ENCODE measurements around the gene TSPAN18.

The TSPAN18 gene

DNA sequence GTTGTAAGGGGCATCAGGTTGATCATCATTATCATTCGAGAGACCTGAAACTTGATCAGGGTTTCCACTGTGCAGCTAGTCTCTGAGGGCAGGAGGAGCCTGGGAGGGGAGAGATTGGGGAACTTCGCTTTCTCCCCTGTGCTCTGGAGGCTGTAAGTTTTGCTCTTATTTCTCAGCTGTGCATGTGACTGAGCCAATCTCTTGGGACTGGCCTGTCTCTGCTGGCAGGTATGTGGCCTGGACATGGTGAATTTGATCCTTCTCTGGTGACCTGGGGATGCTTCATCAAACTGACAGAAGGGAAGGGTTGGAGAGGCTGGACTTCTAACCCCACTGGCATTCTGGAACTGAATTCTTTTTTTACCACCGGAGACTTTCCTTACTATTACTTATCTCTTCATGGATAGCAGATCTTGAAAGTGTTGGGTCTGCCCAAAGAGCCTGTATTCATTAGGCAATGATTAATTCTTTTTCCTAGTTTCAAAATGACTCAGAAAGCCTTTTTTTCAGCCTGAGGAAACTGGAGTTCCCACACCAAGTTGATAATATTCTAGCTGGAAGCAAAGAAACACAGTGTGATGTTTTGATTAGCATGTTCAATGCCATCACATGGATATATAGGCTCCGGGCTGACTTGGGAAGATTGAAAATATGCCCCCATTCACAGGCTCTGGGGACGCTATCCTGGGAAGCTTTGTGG is 36.5 kb downstream of the TSPAN18 start:
- DNase-seq, result no peak

DNA sequence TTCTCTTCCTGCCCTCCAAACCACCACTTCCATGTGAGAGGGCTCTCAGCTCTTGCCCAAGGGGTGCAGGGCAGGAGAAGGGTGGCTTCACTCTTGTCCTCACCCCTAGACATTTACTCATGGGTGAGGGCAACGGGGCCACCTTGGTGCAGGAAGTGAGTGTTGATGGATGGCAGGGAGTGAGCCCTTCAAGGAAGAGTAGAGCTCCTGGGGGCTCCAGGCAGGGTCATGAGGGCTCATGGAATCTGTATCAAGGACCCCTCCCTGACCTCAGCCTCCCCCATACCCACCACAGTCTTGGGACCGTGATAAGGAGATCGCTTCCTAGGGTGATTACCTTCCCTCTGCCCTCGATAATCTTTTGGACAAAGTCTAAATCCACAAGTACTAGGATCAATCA is 37.8 kb downstream of the TSPAN18 start:
- no peak for DNase-seq

DNA sequence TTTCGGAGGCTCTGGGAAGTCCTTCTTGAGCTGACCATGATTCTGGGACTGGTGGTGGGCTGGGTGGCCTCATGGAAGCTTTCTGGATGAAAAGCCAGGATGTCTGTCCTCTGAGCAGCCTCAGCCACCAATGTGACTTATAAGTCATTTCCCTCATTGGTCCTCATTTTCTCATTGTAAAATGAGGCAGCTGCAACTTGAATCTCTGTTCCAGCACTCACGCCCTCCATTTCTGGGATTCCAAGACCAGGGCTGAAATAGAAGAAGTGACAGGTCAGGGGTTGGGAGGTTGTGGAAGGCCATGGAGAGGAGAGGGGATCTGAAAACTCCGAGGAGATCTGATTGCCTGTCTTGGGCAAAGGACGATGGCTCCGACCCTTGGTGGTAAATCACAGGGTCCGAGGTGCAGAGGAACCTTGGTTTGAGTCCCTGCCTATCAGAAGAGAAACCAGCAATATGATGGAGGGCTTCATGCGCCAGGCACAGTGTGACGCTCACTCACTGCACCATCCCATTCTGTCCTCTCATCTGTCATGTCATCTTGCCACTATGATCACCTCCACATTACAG is 38.3 kb downstream of the TSPAN18 start:
- DNase-seq, result no peak

DNA sequence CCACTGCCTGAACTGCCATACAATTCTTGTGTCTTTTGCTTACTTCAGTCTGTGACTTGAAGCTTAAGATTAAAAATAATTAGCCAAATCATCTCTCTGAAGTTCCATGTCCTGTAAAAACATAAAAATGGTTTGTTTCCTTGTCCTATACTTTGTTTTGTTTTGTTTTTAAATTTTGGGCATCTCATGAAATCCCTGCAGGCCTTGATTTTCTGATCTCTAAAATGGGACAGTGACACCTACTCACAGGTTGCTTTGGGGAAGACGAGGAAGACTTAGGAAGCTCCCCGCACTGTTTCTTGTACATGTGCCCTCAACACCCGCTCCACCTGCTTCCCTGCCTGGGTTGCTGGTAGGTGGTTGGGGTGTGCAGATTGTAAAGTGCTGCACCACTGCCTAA is 38.9 kb downstream of the TSPAN18 start:
- DNase-seq, result no peak

DNA sequence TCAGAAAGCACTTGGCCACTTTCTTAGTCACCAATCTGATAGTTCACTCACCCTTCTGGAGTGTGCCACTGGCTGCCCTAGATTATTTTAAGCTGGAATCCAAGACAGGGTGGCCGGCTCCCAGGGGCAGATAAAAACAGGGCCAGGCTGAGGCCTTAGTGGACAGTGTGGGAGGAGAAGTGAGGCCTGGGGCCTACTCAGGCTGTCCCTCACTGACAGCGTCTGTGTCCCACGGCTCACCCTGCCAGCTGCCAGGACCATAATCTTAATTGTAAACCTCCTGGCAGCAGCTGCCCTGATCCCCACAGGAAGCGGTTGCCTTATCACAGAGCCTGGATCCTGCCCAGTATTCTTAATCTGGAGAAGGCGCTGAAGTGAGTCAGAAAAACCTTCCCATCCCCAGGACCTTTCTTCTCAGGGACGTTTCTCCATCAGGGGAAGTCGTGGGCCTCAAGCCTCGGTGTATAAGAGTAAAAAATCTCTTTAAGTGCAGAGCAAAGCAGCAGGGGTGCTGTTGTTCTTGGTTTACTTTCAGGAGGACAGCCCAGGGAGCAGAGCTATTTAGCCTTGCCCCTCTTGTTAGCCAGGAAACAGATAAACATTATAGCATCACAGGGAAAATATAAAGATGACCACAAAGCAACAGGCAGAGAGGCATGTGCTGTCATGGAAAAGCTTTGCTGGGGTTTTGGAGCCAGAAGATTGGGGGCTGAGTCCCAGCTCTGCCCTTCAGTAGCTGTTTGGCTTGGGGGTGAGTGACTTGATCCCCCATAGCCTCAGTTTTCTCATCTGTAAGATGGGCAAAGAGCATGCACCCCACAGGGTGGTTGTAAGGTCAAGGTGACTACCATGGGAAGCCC is 39.6 kb downstream of the TSPAN18 start:
- no peak for DNase-seq

DNA sequence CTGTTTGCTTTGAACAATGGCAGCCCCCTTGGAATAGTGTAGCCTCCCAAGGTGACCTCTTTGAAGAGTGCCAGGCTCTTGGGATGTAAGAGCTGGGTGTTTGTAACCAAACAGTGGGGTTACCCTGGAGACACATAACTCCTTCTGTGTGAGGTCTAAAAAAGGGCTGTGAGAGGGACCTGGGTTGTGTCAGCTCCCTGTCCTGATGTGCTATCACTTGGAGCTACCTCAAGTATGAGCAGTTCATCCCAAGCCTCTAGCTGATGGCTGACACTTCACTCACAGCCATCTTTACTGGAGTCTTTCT is 40.2 kb downstream of the TSPAN18 start:
- no peak for DNase-seq

DNA sequence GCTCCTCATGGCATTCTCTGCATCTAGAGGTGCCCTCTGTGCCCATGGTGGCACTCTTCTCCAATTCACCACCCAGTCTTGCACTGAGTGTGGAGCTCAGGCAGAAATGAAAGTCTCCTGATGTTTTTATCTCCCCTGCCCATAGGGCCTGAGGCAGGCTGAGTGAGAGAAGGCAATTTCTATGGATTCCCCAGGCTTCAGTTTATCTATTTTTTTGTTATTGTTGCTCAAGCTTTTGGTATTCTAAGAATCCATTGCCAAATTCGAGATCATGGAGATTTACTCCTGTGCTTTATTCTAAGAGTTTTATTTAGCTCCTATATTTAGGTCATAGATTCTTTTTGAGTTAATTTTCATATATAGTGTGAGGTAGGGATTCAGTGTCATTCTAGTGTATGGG is 40.7 kb downstream of the TSPAN18 start:
- no peak for DNase-seq

DNA sequence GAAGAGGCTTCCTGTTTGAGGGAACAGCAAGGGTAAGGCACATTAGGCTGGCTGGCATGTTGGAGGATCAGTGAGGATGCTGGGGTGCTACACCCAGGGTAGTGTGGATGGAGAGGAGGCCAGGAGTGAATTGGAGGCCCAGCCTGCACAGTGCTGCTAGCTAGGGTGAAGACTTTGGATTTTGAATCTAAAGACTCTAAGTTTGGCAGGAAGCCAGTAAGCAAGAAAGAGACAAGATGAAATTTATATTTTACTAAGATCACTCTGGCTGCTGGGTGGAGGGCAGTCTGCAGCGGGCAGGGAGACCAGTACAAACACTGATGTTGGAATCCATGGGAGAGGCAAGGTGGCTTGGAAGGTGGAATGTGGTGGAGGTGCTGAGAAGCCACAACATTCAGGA is 43.6 kb downstream of the TSPAN18 start:
- DNase-seq, result no peak

DNA sequence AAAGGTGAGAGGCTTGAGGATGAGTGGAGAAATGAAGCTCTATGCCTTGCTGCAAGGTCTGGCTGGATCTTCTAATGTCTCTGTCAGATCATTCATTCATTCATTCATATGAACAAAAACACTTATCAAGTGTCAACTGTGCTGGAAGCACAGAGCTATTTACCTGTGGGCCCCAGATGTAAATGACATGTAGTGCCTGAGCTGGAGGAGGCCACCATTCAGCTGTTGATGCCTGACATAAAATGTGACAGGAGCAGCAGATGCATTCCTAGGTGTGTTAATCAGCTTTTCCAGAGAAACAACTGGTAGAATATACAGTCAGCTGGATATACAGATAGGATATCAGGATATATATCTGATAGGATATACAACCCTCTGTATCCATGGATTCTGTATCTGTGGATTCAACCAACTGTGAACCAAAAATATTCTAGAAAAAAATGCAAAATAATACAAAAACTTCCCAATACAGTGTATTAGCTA is 44.5 kb downstream of the TSPAN18 start:
- DNase-seq, result no peak

DNA sequence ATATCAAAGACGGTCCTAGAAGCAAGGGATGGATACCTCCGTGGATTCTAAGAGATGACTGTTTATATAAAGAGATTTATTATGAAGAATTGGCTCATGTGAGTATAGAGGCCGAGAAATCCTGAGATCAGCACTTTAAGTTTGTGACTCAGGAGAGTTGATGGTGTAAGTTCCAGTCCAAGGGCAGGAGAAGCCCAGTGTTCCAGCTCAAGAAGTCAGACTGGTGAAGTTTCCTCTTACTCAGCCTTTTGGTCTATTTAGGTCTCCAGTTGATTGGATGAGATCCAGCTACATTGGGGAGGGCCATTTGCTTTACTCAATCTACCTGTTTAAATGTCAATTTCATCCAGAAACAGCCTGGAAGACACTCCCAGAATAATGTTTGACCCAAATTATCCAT is 45.1 kb downstream of the TSPAN18 start:
- no peak for DNase-seq

DNA sequence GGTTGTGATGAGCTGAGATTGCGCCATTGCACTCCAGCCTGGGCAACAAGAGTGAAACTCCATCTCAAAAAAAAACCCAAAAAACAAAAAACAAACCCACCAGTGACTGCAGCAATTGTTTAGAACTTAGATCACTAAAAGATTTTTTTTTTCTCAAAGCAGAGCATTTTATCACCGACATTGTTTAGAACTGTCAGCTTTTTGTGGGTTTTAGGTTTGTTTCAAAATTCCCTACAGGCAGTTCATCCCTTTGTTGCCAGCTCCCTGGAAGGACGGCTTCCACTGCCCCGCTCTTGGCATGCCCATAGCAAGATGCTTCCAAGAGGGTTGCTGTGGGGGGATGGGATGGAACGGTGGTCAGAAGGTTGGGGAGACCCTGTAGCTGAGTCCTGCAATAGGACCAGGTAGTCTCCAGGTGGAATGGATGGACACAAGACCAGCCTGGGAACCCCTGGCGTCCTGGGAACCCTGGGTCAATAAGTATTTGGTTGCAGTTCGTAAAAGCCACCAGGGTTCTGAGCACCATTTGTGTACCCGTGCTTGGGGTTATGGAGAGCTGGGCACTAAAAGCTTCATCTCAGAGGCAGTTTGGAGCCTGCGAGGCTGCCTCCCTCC is 46.7 kb downstream of the TSPAN18 start:
- no peak for DNase-seq

DNA sequence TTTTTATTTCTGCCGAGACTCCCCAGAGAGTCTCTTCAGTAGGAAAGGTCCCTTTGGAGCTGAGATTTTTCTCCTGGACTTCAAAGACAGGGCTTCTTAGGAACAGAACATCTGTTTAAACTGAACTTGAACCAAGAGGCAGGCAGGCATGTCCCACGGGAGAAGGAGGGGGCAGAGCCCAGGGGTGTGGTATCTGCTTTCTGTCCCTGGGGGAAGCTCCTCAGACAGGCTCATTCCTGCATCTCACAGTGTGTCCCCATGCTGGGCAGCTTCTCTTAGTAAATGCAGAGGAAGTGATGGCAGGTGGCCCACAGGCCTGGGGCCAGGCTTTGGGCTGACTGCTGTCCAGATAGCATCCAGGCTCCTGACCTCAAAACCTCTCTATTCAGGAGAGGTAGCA is 47.3 kb downstream of the TSPAN18 start:
- no peak for DNase-seq

DNA sequence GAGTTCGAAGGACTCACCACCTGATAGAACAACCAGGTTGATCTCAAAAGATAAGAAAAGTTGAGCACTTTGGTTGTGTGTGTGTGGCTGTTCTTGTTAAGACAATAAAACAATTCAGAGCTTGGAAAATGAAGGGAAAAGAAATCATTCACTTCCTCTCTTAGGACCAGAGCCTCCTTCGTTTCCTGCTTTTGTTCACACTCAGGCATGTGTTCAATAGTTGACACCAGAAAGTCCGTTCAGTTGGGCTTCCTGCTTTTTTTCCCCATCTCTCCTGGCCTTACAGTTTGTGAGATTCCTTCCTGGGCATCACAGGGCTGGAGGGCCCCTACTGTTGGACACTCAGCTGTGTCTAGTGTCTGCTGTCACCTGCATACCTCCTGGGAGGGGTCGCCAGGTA is 48.0 kb downstream of the TSPAN18 start:
- no peak for DNase-seq

DNA sequence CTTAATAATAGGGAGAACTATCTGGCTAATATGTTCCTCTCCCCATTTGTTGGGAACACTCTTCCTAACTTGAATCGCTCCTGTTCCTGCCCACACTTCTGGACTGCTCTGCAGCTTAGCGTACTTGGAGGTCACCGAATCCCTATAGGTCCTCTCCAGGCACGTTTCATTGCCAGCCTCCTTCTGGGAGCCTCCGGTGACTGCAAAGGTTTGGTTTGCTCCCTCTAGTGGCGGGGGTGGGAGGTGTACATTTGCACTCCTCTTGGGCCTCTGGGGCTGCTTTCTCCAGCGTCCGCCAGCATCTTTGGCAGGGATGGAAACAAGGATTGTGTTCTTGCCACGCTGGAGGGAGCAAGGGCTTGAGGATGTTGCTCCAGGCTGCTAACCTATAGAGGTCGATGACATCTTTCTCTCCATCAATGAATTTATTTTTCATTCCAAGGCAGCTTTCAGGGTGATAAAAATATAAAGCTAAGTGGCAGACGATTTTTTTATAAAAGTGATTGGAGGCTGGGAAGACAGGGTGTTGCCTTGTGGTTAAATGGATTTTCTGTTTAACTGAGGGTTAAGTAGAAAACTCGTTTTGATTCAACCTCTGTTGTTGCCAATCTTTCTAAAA is 48.7 kb downstream of the TSPAN18 start:
- peak; percentile 35 to 72 for DNase-seq

DNA sequence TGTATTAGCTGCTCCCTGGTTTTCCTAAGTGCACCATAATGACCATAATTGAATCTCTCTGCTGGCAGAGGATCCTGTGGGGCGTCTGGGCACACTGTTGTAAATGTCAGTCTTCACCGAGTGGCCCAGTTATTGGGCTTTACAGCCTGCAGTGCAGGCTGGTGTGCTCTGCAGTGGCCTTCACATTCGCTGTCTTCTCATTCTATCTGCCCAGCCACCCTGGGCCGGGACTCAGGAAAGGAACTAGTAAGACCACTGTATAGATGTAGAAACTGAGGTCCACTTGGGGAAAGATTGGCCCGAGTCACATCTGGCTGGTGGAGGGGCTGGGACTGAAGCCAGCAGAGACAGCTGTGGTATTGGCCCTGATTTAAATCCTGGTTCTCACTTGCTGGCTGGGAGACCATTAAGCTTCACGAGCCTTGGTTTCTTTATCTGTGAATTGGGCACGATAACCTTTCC is 49.3 kb downstream of the TSPAN18 start:
- no peak for DNase-seq

DNA sequence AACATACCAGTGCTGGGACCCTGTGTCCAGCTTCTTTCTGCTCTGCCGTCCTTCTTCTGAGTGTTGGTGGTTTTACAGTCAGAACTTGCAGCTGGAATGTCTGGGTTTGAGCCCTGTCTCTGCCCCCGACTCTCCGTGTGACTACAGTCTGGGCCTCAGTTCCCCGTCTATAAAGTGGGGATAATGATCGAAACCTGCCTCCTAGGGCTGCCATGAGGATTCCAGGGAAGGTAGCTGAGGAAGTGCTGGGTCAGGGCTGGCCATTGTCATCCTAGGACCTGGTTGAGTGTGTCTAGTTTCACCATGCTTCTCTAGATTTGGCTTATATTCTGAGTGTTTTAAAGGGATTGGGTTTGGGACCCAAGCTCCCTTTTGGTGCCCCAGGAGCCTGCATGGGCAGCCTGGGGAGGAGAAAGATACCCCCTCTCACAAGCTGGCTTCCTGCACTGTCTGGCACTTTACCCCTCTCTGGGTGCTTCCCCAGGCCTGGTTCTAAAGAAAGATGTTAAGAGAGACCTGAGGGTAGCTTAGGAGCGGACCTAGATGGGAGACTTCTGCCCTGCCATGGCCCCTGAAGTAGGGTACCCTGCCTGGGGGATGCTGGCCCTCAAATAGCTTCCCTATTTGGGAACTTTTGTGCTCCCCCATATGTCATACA is 49.9 kb downstream of the TSPAN18 start:
- no peak for DNase-seq

DNA sequence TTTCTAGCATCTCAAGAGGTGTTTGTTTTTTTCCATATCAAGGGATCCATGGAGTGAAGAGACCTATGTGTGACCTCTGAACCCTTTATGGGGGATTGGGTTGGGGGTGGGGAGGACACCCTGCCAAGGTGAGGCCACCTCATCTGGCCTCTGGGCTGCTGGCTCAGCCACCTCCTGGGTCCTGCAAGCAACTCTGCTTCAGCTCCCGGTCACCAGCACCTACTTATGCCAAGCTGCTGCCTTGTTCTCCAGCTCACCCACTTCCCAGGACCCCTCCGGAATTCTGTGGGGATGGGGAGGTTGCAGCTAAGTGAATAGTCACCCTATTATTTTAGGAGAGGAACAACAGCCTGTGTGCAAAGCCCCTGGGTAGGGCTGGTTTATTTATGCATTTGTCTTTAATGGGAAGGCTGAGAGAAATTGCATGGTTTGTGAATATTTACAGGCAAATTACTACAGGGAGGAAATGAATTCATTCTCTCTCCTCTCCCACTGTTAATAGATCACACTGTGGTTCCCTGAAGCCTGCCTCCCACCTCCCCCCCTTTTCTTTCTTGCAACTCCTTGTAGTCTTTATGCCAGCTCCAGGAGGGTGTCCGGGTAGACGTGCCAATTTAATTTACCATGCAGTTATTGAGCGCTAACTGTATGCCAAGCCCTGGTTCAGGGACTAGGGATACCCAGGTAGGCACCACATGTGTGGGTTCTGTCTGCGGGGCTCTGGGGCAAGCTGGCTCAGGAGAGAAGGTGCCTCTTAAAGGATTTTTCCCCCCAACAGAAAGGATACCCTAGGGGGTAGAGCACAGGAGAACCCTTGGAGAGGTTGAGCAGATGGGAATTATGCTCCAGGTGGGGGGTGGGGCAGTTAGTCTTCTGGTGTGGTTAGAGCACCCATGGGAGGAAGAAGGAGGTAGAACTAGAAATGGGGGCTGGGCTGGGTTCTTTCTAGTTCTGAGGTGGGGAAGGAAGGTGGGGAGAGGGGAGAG is 50.7 kb downstream of the TSPAN18 start:
- DNase-seq, result no peak

DNA sequence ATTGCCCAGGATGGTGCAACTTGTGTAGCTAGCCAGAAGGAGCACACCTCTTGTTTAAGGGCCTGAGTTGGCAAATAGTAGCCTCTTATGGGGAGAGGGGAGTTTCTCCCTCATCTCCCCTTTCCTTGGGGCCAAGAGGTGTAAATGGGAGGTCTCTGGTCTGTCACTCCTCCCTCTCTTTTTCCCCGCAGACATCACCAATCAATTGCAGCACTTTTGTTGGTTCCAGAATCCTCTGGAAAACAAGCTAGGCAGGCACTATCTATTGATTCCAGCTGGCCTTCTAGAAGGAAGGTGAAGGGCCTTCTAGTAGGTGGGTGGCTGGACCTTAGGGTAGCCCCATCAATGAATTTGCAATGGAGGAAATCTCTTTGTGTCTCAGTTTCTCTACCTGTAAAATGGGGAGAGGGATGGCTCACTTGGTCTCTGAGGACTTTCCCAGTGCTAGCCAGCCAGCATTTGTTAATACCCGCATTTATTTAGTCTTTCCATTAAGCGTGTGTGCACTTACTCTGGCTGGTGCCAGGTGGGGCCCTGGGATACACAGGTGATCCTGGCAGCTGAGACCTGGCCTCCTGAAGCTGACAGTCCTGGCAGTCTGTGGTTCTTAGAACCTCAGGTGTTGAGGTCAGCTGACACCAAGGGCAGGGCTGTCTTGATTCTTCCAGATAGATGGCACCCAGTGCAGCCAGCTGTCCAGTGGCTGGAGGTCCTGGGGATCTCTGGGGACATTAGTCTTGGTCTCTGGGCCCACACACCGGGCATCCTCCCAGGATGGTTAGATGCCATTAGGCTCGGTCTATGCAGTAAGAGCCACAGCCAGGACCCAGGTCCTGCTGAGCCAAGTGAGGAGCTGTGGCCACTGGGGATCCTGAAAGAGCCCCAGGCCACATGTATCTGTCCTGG is 51.7 kb downstream of the TSPAN18 start:
- no peak for DNase-seq

DNA sequence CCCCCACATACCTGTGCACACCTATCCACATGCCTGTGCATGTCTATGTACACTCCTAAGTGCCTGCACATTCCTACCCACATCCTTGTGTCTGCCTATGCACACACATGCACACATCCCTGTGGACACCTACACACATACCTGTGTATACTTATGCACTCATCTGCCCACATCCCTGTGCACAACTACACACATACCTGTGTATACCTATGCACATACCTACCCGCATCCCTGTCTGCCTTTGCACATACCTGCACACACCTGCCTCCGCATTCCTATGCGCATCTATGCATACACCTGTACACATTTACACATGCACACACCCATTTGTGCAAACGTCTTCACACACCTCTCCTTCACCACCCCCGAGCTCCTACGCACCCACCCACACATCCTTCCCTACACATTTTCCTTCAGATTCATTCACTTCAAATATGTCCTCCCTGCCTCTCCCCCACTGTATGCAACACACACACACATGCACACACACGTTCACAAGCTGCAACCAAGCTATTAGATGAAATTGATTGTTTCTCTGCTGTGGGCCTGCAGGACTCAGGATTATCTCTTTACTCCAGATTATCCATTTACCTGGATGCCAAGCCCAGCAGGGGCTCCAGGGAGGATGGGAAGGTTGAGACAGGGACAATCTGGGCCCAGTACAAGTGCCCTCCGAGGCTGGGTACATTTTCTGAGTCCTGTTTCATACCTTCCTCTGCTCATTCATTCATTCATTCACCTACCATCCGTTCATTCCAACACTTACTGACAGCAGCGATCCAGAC is 53.2 kb downstream of the TSPAN18 start:
- DNase-seq, result no peak
